ENCODE data around the gene ERP27.

Gene ERP27

DNA sequence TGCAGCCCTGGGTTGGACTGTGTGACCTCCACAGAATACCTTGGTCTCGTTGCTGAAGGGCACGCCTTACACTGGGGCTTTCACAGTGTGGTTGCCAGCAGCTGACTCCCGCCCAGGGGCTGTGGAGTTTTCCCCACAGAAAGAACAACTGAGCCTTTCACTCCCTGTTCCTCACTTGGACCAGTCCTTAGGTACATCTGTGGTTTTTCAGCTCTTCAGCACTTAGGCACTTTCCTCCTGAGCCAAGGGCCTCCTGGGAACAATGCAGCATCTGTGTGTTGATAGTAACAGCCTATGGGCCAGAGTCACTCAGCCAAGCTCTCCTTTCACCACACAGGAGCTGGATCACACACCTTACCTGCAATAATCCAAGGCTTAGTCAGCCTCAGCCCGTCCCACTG, 25.0 kb downstream of the ERP27 start:
- no peaks in the 10 kb centered on the region for H3K9me2 ChIP-seq (ENCODE audit: low read depth, low read length)
- no peak overlapping the region for H3K4me3 ChIP-seq (ENCODE audit: low read depth, low read length, poor library complexity, severe bottlenecking)
- H3K36me3 ChIP-seq (ENCODE audit: insufficient read depth, low read length), result peaks cover 9% of the 10 kb centered on the region; the same call in 1 of the 2 replicates
- TF ChIP-seq, protein P1, sequence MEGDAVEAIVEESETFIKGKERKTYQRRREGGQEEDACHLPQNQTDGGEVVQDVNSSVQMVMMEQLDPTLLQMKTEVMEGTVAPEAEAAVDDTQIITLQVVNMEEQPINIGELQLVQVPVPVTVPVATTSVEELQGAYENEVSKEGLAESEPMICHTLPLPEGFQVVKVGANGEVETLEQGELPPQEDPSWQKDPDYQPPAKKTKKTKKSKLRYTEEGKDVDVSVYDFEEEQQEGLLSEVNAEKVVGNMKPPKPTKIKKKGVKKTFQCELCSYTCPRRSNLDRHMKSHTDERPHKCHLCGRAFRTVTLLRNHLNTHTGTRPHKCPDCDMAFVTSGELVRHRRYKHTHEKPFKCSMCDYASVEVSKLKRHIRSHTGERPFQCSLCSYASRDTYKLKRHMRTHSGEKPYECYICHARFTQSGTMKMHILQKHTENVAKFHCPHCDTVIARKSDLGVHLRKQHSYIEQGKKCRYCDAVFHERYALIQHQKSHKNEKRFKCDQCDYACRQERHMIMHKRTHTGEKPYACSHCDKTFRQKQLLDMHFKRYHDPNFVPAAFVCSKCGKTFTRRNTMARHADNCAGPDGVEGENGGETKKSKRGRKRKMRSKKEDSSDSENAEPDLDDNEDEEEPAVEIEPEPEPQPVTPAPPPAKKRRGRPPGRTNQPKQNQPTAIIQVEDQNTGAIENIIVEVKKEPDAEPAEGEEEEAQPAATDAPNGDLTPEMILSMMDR (IDR thresholded peaks at IDR 0.05; ENCODE audit: low read length), result no peak
- TF ChIP-seq EZH2 (IDR thresholded peaks at IDR 0.05; ENCODE audit: borderline replicate concordance, low read length), result no peak
- H3K4me2 ChIP-seq (ENCODE audit: low read length), result no peak overlapping the region
- no peaks in the 10 kb centered on the region for H3K9me3 ChIP-seq (ENCODE audit: low read length)
- H3F3A ChIP-seq (ENCODE audit: insufficient read depth, low read length), result no peaks in the 10 kb centered on the region
- no peak overlapping the region for H3K27ac ChIP-seq (ENCODE audit: low read depth, low read length, poor library complexity, severe bottlenecking)
- no peak overlapping the region for H2AFZ ChIP-seq (ENCODE audit: low read length)
- H4K20me1 ChIP-seq (ENCODE audit: insufficient read depth, low read length), result no peaks in the 10 kb centered on the region
- H3K4me1 ChIP-seq (ENCODE audit: insufficient read depth, low read length, severe bottlenecking), result no peaks in the 10 kb centered on the region
- H3K79me2 ChIP-seq (ENCODE audit: insufficient read depth, low read length), result no peaks in the 10 kb centered on the region
- H3K27me3 ChIP-seq (ENCODE audit: insufficient read depth, low read length), result no peaks in the 10 kb centered on the region
- H3K9ac ChIP-seq (ENCODE audit: low read length), result no peak overlapping the region

DNA sequence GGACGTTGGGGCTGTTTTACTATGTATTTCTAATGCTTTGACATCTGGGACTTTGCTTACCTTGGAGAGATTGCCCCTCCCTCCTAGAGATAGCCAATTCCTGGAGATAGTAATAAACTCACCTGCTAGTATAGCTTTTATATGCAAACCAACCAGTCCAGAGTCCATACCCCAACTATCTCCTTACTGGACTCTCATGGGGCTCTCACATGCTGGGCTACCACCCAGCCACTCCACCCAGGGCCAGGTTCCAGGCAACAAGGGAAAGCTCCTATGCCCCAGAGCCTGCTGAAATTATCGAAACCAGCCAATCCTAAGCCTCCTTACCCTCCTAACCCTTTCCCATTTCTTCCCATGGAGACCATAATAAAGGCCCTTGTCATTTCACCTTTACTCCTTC, 27.2 kb downstream of the ERP27 start:
- Histone ChIP-seq H3K9me2 (ENCODE audit: low read depth, low read length) (no peaks in the 10 kb centered on the region), H3K9me3 (ENCODE audit: low read length) (no peaks in the 10 kb centered on the region), H4K20me1 (ENCODE audit: insufficient read depth, low read length) (no peaks in the 10 kb centered on the region), H2AFZ (ENCODE audit: low read length) (no peak overlapping the region), H3K4me3 (ENCODE audit: low read depth, low read length, poor library complexity, severe bottlenecking) (no peak overlapping the region), H3K27me3 (ENCODE audit: insufficient read depth, low read length) (no peaks in the 10 kb centered on the region), H3K79me2 (ENCODE audit: insufficient read depth, low read length) (no peaks in the 10 kb centered on the region), H3K9ac (ENCODE audit: low read length) (no peak overlapping the region), H3K27ac (ENCODE audit: low read depth, low read length, poor library complexity, severe bottlenecking) (no peak overlapping the region), H3K36me3 (ENCODE audit: insufficient read depth, low read length) (peaks cover 5% of the 10 kb centered on the region; the same call in 1 of the 2 replicates), H3K4me1 (ENCODE audit: insufficient read depth, low read length, severe bottlenecking) (no peaks in the 10 kb centered on the region), H3F3A (ENCODE audit: insufficient read depth, low read length) (no peaks in the 10 kb centered on the region), H3K4me2 (ENCODE audit: low read length) (no peak overlapping the region)
- TF ChIP-seq, protein P1 (IDR thresholded peaks at IDR 0.05; ENCODE audit: low read length), result no peak
- TF ChIP-seq EZH2 (IDR thresholded peaks at IDR 0.05; ENCODE audit: borderline replicate concordance, low read length), result no peak

DNA sequence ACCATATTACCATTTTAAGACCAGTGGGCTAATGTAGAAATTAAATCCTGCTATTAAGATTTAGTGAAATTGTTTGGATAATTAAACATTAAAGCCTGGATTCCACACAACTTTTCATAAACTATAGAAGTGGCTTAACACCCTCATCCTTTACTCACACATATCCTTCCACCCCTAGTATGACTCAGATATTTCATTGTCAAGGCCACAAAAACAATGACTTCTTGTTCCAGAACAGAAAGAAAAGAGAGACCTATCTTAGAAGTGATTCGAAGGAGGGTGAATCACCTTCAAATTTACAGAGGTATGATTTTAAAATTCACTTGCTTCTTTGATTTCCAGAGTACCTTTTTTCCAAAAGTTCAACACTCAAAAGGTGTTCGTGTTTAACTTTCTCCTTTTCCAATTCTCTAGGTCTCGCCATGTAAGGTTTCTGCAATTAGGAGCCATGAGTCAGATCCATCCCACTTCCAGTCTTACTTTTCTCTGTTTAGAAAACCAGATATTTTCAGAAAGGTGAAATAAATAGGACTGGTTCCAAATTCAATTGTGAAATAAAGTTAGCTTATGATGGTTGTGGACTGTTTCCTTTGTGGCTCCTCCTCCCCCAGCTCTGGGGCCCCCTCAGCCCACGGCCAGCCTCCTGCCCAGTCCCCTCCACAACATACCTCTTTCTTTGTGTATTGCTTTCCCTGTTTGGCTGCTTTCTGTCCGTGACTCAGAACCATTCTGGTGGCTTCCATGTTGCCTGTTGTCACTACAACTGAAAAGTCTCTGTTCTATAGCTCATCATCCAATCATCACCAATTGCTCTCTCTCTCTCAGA, 28.0 kb downstream of the ERP27 start:
- Histone ChIP-seq H3K36me3 (ENCODE audit: insufficient read depth, low read length) (peaks cover 5% of the 10 kb centered on the region; the same call in 1 of the 2 replicates), H3K4me3 (ENCODE audit: low read depth, low read length, poor library complexity, severe bottlenecking) (no peak overlapping the region), H3K4me1 (ENCODE audit: insufficient read depth, low read length, severe bottlenecking) (peaks cover under 1% of the 10 kb centered on the region), H3K4me2 (ENCODE audit: low read length) (no peak overlapping the region), H3F3A (ENCODE audit: insufficient read depth, low read length) (no peaks in the 10 kb centered on the region), H3K9me2 (ENCODE audit: low read depth, low read length) (no peaks in the 10 kb centered on the region), H3K9me3 (ENCODE audit: low read length) (no peaks in the 10 kb centered on the region), H3K9ac (ENCODE audit: low read length) (no peak overlapping the region), H3K27ac (ENCODE audit: low read depth, low read length, poor library complexity, severe bottlenecking) (no peak overlapping the region), H3K27me3 (ENCODE audit: insufficient read depth, low read length) (no peaks in the 10 kb centered on the region), H3K79me2 (ENCODE audit: insufficient read depth, low read length) (no peaks in the 10 kb centered on the region), H2AFZ (ENCODE audit: low read length) (no peak overlapping the region), H4K20me1 (ENCODE audit: insufficient read depth, low read length) (no peaks in the 10 kb centered on the region)
- no peak for TF ChIP-seq EZH2 (IDR thresholded peaks at IDR 0.05; ENCODE audit: borderline replicate concordance, low read length)
- TF ChIP-seq, protein P1 (IDR thresholded peaks at IDR 0.05; ENCODE audit: low read length), result no peak

All from OCI-LY1 (cell line).